ENCODE measurements around the gene GNB3. TPM values are rescaled to one million over a fixed set of nuclear protein-coding genes. Genes with fewer than 3 reads are reported as not detected.
"Not testable (repeated sequence)": the region's sequence is repeated elsewhere in the genome, so short reads cannot be mapped to it uniquely, and the experiment has no call there.

GNB3 gene
- total and polyA plus RNA-seq, 9 of the 15 experiments (the other 6 are each of a cell fraction or from before 2014, with no cell fraction given), result 1.4 to 5.8 (median 2.0) TPM

DNA sequence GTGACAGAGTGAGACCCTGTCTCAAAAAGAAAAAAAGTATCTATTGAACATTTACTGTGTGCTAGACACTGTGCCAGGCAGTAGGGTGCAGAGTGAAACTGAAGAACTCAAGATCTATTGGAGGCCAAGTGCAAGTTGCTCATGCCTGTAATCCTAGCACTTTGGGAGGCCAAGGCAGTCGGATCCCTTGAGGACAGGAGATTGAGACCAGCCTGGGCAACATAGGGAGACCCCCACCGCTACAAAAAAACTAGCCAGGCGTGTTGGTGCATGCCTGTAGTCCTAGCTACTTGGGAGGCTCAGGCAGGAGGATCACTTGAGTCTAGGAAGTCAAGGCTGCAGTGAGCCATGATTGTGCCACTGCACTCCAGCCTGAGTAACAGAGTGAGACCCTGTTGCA, 52.0 kb downstream of the GNB3 start:
- H3K9me3 ChIP-seq (replicated peaks; ENCODE audit: control insufficient read depth, insufficient read depth, low read depth, low read length); H3K9me1 ChIP-seq (ENCODE audit: control insufficient read depth, insufficient read depth, low read length); H2AFZ ChIP-seq (ENCODE audit: low read depth, low read length); CTCF ChIA-PET (ENCODE audit: low intra/inter-chr PET ratio); BruUV-seq (replicated peaks); H4K20me1 ChIP-seq (replicated peaks; ENCODE audit: control insufficient read depth, insufficient read depth, low read length); H3K36me3 ChIP-seq (ENCODE audit: control insufficient read depth, insufficient read depth, low read length); POLR2A ChIA-PET; in situ Hi-C loops (cut with MboI); intact Hi-C loops (cut with micrococcal nuclease); ATAC-seq; H3K27ac ChIP-seq (ENCODE audit: extremely low read depth, low read depth, low read length); H3K79me2 ChIP-seq (ENCODE audit: control insufficient read depth, insufficient read depth, low read length); H3K9ac ChIP-seq (ENCODE audit: insufficient read depth in 1 of 2, low read depth in 2 of 2, low read length in 2 of 2); DNase-seq (ENCODE audit: extremely low read depth in 1 of 4, low spot score in 3 of 4); H3K27me3 ChIP-seq (ENCODE audit: control insufficient read depth in 2 of 2, insufficient read depth in 2 of 2, low read length in 2 of 2); H3K4me2 ChIP-seq (ENCODE audit: insufficient read depth, low read length); H3K4me3 ChIP-seq; FAIRE-seq: not testable (repeated sequence)
- H3K4me1 ChIP-seq (replicated peaks in 1 of 2; ENCODE audit: control insufficient read depth in 2 of 2, insufficient read depth in 2 of 2, low read length in 2 of 2), result peaks cover 12 to 15% of the 10 kb centered on the region in 2 experiments; a peak in 4 of 5 replicates
- WGBS (ENCODE audit: insufficient coverage, low coverage, missing lambda C conversion rate), result 76% methylated on average over 3 of the region's 3 CpGs

DNA sequence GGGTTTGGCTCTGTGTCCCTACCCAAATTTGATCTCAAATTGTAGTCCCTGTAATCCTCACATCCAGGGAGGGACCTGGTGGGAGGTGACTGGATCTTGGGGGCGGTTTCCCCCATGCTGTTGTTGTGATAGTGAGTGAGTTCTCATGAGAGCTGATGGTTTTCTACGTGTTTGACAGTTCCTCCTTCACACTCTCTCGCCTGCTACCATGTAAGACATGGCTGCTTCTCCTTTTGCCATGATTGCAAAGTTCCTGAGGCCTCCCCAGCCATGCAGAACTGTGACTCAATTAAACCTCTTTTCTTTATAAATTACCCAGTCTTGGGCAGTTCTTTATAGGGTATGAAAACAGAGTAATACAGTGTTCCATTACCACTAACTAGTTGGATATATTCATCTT, 53.6 kb downstream of the GNB3 start:
- H3K9ac ChIP-seq (ENCODE audit: insufficient read depth in 1 of 2, low read depth in 2 of 2, low read length in 2 of 2), result no peak overlapping the region
- no TSS peak for BruUV-seq (replicated peaks)
- H3K27ac ChIP-seq (ENCODE audit: extremely low read depth, low read depth, low read length), result no peak overlapping the region
- WGBS (ENCODE audit: insufficient coverage, low coverage, missing lambda C conversion rate), result 49% methylated on average over 2 of the region's 3 CpGs
- H3K79me2 ChIP-seq (ENCODE audit: control insufficient read depth, insufficient read depth, low read length), result 0 out of 3 replicates have a peak, but pooled peaks cover 2% of the 10 kb centered on the region
- H3K27me3 ChIP-seq (ENCODE audit: control insufficient read depth in 2 of 2, insufficient read depth in 2 of 2, low read length in 2 of 2), result no peaks in the 10 kb centered on the region
- intact Hi-C loops (cut with micrococcal nuclease) (no loop called here), in situ Hi-C loops (cut with MboI) (no loop called here)
- ChIA-PET POLR2A (no interaction called here), CTCF (ENCODE audit: low intra/inter-chr PET ratio) (no interaction called here)
- H3K4me2 ChIP-seq (ENCODE audit: insufficient read depth, low read length), result no peak overlapping the region
- no peaks in the 10 kb centered on the region for H3K9me1 ChIP-seq (ENCODE audit: control insufficient read depth, insufficient read depth, low read length)
- H3K4me1 ChIP-seq (replicated peaks in 1 of 2; ENCODE audit: control insufficient read depth in 2 of 2, insufficient read depth in 2 of 2, low read length in 2 of 2), result peaks cover 13 to 14% of the 10 kb centered on the region in 2 experiments
- H3K9me3 ChIP-seq (replicated peaks; ENCODE audit: control insufficient read depth, insufficient read depth, low read depth, low read length), result no peaks in the 10 kb centered on the region
- H4K20me1 ChIP-seq (replicated peaks; ENCODE audit: control insufficient read depth, insufficient read depth, low read length), result no peaks in the 10 kb centered on the region
- peak overlapping the region; percentile 55; the same call in 1 of the 2 replicates for H2AFZ ChIP-seq (ENCODE audit: low read depth, low read length)
- DNase-seq (ENCODE audit: extremely low read depth in 1 of 4, low spot score in 3 of 4) (no peak), FAIRE-seq (no peak), ATAC-seq (no peak)
- no peaks in the 10 kb centered on the region for H3K36me3 ChIP-seq (ENCODE audit: control insufficient read depth, insufficient read depth, low read length)
- no peak overlapping the region for H3K4me3 ChIP-seq
- TF ChIP-seq POLR2G (IDR thresholded peaks at IDR 0.05; ENCODE audit: low read depth, low read length) (no peak), CBFA2T2 (conservative IDR thresholded peaks at IDR 0.05) (no peak), ZNF77 (CRISPR knock-in tag; IDR thresholded peaks at IDR 0.05) (no peak), FOXP1 (CRISPR knock-in tag; IDR thresholded peaks at IDR 0.05) (no peak), NFIC (IDR thresholded peaks at IDR 0.05) (no peak), ZNF121 (CRISPR knock-in tag; conservative IDR thresholded peaks at IDR 0.05) (no peak), LARP7 (IDR thresholded peaks at IDR 0.05) (no peak)
- TF ChIP-seq, protein P1, sequence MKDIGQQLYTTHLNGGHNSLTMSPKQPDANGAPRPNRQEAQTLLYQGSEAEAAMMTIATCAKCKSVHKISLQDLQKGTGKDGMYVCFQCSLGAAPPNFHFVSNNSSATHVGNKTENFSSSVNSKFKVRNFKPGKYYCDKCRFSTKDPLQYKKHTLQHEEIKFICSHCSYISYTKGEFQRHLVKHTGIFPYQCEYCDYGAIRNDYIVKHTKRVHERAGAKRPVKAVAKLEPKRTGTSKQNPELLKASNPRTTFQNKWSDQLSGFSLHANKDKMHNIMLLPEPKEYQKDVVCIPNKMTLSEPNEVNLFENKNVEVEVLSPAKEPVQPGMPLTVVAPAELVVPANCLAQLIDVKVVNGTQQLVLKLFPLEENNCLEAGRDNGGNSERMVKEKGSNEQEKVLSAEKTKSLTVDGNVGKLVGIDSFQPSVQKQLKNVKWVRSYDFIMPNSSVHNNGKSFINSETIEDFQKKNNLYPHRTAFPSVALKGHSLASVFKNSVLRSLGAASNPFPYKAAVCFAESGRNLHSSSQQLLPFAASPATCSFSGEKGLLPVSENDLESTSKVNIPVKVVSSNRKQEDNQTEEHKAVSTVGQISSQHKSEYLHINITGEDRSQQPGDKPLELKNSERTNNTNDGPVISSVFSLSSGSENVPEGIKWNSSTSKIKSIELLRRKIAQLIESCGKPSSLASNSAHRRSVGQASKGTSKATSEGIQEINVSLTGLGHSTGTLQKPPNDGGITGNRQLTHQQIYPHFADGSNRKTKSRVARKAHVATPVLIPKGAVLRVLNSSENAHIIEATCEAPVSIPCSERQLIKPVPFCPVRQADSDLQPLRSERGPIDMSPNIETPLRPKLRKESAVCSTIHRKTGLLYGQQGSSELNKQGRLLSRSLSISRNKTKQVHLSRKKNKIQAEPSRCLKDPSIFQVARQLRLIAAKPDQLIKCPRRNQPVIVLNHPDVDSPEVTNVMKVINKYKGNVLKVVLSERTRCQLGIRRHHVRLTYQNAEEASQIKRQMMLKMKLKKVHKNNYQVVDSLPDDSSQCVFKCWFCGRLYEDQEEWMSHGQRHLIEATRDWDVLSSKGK (CRISPR knock-in tag; IDR thresholded peaks at IDR 0.05), result no peak
- TF ChIP-seq, protein P2, sequence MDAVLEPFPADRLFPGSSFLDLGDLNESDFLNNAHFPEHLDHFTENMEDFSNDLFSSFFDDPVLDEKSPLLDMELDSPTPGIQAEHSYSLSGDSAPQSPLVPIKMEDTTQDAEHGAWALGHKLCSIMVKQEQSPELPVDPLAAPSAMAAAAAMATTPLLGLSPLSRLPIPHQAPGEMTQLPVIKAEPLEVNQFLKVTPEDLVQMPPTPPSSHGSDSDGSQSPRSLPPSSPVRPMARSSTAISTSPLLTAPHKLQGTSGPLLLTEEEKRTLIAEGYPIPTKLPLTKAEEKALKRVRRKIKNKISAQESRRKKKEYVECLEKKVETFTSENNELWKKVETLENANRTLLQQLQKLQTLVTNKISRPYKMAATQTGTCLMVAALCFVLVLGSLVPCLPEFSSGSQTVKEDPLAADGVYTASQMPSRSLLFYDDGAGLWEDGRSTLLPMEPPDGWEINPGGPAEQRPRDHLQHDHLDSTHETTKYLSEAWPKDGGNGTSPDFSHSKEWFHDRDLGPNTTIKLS (IDR thresholded peaks at IDR 0.05; ENCODE audit: borderline replicate concordance, low read depth), result no peak
- TF ChIP-seq, protein P3, sequence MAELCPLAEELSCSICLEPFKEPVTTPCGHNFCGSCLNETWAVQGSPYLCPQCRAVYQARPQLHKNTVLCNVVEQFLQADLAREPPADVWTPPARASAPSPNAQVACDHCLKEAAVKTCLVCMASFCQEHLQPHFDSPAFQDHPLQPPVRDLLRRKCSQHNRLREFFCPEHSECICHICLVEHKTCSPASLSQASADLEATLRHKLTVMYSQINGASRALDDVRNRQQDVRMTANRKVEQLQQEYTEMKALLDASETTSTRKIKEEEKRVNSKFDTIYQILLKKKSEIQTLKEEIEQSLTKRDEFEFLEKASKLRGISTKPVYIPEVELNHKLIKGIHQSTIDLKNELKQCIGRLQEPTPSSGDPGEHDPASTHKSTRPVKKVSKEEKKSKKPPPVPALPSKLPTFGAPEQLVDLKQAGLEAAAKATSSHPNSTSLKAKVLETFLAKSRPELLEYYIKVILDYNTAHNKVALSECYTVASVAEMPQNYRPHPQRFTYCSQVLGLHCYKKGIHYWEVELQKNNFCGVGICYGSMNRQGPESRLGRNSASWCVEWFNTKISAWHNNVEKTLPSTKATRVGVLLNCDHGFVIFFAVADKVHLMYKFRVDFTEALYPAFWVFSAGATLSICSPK (IDR thresholded peaks at IDR 0.05; ENCODE audit: borderline replicate concordance), result no peak

Data from K562 (cell line).